ENCODE data around the gene LDB3. TPM values are rescaled to one million over a fixed set of nuclear protein-coding genes. Genes with fewer than 3 reads are reported as not detected.
"Not testable (repeated sequence)": the region's sequence is repeated elsewhere in the genome, so short reads cannot be mapped to it uniquely, and the experiment has no call there.

The LDB3 gene
- total and polyA plus RNA-seq, 4 donors: 11.0 to 132 (median 50.2) TPM

DNA sequence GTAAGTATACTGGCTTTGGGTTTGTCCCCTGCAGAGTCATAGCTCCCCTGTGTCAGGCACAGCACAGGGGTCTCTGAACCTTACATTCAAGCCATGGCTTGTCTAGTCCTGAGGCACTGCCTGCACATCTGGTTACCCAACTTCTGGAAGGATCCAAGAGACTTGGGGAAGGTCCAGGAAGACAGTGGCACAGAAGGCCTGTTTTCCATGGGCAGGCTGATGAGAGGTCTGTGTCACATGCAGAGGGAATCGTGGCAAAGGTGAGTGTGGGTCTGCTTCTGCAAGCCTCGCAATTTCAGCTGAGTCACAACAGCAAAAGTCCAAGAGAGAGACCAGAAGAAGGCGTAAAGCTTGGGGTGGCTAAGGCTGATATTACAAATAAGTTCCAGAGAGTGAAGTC lies 59.7 kb downstream of the LDB3 start:
- peaks cover 0 to 3% of the 10 kb centered on the region in 2 donors for H3K4me1 ChIP-seq (ENCODE audit: control insufficient read depth in 1 of 2, insufficient read depth in 2 of 2, low read length in 2 of 2)
- peaks cover 5% of the 10 kb centered on the region in 2 donors for H3K36me3 ChIP-seq (ENCODE audit: control insufficient read depth in 1 of 2, insufficient read depth in 2 of 2, low read length in 1 of 2)
- DNase-seq (no peak), ATAC-seq (ENCODE audit: low FRiP score) (no peak)
- 87 to 88% methylated on average over 3 of the region's 3 CpGs for WGBS, 2 donors
- H3K4me3 ChIP-seq (ENCODE audit: low read length in 2 of 2): no peak overlapping the region
- intact Hi-C loops (cut with DNase I): loop anchor here in 1 of 2 donors (5.0 kb wide), 1 partner anchor 34 kb away; no protein-coding TSS in a partner anchor
- H3K9me3 ChIP-seq (ENCODE audit: control insufficient read depth, low read length): no peaks in the 10 kb centered on the region
- no peaks in the 10 kb centered on the region for H3K27me3 ChIP-seq (ENCODE audit: control insufficient read depth in 1 of 2, insufficient read depth in 2 of 2, low read length in 1 of 2)
- H3K27ac ChIP-seq (ENCODE audit: low read depth in 1 of 2, low read length in 2 of 2): peak overlapping the region in 1 of 2 donors; percentile 55

DNA sequence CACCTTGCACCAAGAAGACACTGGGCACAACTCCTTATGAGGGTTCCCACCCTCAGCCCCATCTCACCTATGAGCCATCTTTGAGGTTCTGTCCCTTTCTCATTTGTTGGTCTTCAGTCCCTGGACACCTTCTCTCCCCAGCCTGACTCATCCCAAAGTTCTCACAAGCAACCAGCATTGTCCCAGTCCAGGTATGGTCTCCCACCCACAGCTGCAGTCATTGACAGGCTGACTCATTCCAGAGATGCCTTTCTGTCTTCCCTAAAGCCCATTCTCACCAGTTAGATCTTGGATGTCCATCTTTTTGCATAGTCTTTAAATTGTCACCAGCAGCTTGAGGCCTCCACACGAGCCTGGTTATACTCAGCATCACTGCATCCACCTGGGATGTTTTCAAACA lies 61.4 kb downstream of the LDB3 start:
- Histone ChIP-seq H3K27me3 (ENCODE audit: control insufficient read depth in 1 of 2, insufficient read depth in 2 of 2, low read length in 1 of 2) (no peaks in the 10 kb centered on the region), H3K4me1 (ENCODE audit: control insufficient read depth in 1 of 2, insufficient read depth in 2 of 2, low read length in 2 of 2) (peaks cover 5 to 6% of the 10 kb centered on the region in 2 donors), H3K36me3 (ENCODE audit: control insufficient read depth in 1 of 2, insufficient read depth in 2 of 2, low read length in 1 of 2) (peaks cover 3 to 5% of the 10 kb centered on the region in 2 donors), H3K27ac (ENCODE audit: low read depth in 1 of 2, low read length in 2 of 2) (peak overlapping the region in 1 of 2 donors; percentile 16), H3K9me3 (ENCODE audit: control insufficient read depth, low read length) (no peaks in the 10 kb centered on the region), H3K4me3 (ENCODE audit: low read length in 2 of 2) (no peak overlapping the region)
- DNase-seq (no peak), ATAC-seq (ENCODE audit: low FRiP score) (no peak)
- intact Hi-C loops (cut with DNase I): loop anchor here in 1 of 2 donors (5.0 kb wide), 1 partner anchor 33 kb away; no protein-coding TSS in a partner anchor
- 85 to 86% methylated on average over 1 of the region's 1 CpG for WGBS, 2 donors

DNA sequence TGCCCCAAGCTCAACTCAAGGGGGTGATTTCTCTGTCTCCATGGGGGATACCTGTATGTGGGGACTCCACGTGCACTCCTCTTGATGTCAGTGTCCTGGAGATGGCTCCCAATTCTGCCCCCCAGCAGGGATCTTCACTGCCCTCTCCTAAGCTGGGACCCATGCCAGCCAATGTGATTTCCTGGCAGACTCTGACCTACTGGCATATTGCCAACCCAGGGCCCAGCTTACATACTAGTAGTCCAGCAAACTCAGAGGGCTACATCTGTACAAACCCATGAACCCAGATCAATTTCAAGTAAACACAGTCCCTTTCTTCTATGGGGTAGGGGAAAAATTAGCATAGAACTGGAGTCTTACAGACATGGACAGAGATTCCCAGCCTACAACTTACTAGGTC lies 61.9 kb downstream of the LDB3 start:
- H3K9me3 ChIP-seq (ENCODE audit: control insufficient read depth, low read length): no peaks in the 10 kb centered on the region
- H3K4me3 ChIP-seq (ENCODE audit: low read length in 2 of 2): no peak overlapping the region
- peak overlapping the region; percentile 1 to 61 for H3K27ac ChIP-seq (ENCODE audit: low read depth in 1 of 2, low read length in 2 of 2)
- peaks cover 5 to 6% of the 10 kb centered on the region in 2 donors for H3K4me1 ChIP-seq (ENCODE audit: control insufficient read depth in 1 of 2, insufficient read depth in 2 of 2, low read length in 2 of 2)
- peak; percentile 23 for ATAC-seq (ENCODE audit: low FRiP score)
- H3K27me3 ChIP-seq (ENCODE audit: control insufficient read depth in 1 of 2, insufficient read depth in 2 of 2, low read length in 1 of 2): no peaks in the 10 kb centered on the region
- intact Hi-C loops (cut with DNase I): no loop called here
- 86 to 87% methylated on average over 1 of the region's 1 CpG for WGBS, 2 donors
- H3K36me3 ChIP-seq (ENCODE audit: control insufficient read depth in 1 of 2, insufficient read depth in 2 of 2, low read length in 1 of 2): peaks cover 3 to 5% of the 10 kb centered on the region in 2 donors
- DNase-seq: peak in 1 of 2 donors; percentile 63

DNA sequence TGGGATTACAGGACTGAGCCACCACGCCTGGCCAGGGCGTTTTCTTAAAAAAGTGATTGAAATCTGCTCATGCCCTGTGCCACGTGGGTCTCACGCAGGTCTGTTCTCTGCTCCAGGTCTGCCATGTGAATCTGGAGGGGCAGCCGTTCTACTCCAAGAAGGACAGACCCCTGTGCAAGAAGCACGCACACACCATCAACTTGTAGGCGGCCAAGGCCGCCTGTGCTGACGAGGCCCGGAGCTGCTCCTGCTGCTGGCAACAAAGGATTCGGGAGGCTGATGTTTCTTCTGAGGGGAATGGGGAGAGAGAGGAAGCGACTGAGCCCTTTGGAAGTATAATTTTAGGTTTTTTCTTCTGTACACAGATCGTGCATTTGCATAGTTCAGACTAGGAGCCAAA lies 64.5 kb downstream of the LDB3 start:
- H3K9me3 ChIP-seq (ENCODE audit: control insufficient read depth, low read length): no peaks in the 10 kb centered on the region
- H3K27ac ChIP-seq (ENCODE audit: low read depth in 1 of 2, low read length in 2 of 2): peak overlapping the region; percentile 98 to 99
- 8 to 13% methylated on average over 13 of the region's 13 CpGs for WGBS, 2 donors
- no peaks in the 10 kb centered on the region for H3K27me3 ChIP-seq (ENCODE audit: control insufficient read depth in 1 of 2, insufficient read depth in 2 of 2, low read length in 1 of 2)
- intact Hi-C loops (cut with DNase I): no loop called here
- no peak for DNase-seq
- peak; percentile 33 for ATAC-seq (ENCODE audit: low FRiP score)
- no peak overlapping the region for H3K4me3 ChIP-seq (ENCODE audit: low read length in 2 of 2)
- H3K36me3 ChIP-seq (ENCODE audit: control insufficient read depth in 1 of 2, insufficient read depth in 2 of 2, low read length in 1 of 2): peaks cover 3 to 5% of the 10 kb centered on the region in 2 donors
- peaks cover 5 to 6% of the 10 kb centered on the region in 2 donors for H3K4me1 ChIP-seq (ENCODE audit: control insufficient read depth in 1 of 2, insufficient read depth in 2 of 2, low read length in 2 of 2)

DNA sequence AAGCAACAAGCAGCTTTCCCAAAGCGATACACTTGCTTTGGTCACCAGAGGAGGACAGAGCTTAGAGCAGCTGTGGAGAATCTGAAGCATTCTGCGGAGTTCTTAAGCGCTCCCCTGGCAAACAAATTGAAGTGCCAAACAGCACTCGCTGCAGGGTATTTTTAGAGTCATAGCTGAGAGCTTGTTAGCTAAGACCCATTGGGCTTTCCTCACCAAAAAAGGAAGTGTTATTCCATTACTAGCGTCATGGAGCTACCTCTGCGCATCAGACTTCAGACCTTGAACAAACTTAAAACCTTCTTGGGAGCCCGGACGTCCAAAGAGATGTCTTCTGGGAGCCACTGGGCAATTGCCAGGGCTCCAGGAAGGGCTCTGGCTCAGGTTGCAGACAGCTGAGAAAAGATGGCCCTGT lies 65.0 kb downstream of the LDB3 start:
- H3K36me3 ChIP-seq (ENCODE audit: control insufficient read depth in 1 of 2, insufficient read depth in 2 of 2, low read length in 1 of 2): peaks cover 0 to 1% of the 10 kb centered on the region in 2 donors
- H3K27me3 ChIP-seq (ENCODE audit: control insufficient read depth in 1 of 2, insufficient read depth in 2 of 2, low read length in 1 of 2): no peaks in the 10 kb centered on the region
- intact Hi-C loops (cut with DNase I): no loop called here
- ATAC-seq (ENCODE audit: low FRiP score) (peak; percentile 87), DNase-seq (peak in 1 of 2 donors; percentile 59)
- WGBS, 2 donors: 4 to 8% methylated on average over 8 of the region's 8 CpGs
- H3K4me3 ChIP-seq (ENCODE audit: low read length in 2 of 2): no peak overlapping the region
- H3K9me3 ChIP-seq (ENCODE audit: control insufficient read depth, low read length): no peaks in the 10 kb centered on the region
- H3K27ac ChIP-seq (ENCODE audit: low read depth in 1 of 2, low read length in 2 of 2): peak overlapping the region; percentile 100
- H3K4me1 ChIP-seq (ENCODE audit: control insufficient read depth in 1 of 2, insufficient read depth in 2 of 2, low read length in 2 of 2): peaks cover 5 to 6% of the 10 kb centered on the region in 2 donors

DNA sequence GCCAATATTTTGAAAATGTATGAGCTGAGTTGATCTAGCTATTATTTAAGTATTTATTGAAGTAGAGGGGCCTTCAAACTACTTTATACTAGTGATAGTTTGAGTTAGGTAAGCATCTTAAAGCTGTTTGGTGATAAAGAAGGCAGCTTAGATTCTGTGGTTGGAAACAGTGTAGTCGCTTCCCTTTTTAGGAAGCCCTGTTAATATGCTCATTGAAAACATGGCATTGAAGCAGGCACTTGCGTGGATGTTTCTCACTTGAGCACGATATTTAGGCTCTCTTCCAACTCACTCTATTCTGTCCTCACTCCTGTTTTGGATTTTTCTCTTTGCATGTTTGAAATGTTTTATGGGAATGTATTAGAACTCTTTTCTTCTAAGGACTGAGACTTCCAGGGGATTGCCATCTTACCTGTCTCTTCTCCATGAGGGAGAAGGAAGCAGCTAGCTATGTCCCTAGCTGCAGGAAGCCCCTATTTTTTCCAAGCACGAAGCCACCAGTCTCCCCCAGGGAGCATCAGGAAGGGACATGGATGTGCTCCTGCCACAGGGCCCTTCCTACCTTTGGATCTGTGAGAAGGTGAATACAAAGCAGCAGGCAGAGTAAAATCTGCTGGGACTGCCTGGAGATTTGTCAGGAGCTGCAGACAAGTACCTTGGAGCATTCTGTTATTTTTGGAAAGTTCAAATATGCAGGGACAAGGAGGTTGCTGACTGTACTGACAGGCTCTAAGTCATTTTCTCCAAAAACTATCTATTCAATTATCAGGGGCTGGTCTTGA lies 66.1 kb downstream of the LDB3 start:
- ATAC-seq (ENCODE audit: low FRiP score): no peak
- Histone ChIP-seq H3K27ac (ENCODE audit: low read depth in 1 of 2, low read length in 2 of 2) (peak overlapping the region; percentile 77 to 100), H3K36me3 (ENCODE audit: control insufficient read depth in 1 of 2, insufficient read depth in 2 of 2, low read length in 1 of 2) (no peaks in the 10 kb centered on the region), H3K4me3 (ENCODE audit: low read length in 2 of 2) (no peak overlapping the region), H3K9me3 (ENCODE audit: control insufficient read depth, low read length) (no peaks in the 10 kb centered on the region), H3K27me3 (ENCODE audit: control insufficient read depth in 1 of 2, insufficient read depth in 2 of 2, low read length in 1 of 2) (no peaks in the 10 kb centered on the region), H3K4me1 (ENCODE audit: control insufficient read depth in 1 of 2, insufficient read depth in 2 of 2, low read length in 2 of 2) (peaks cover 5 to 6% of the 10 kb centered on the region in 2 donors)
- DNase-seq: no peak
- 8 to 17% methylated on average over 4 of the region's 4 CpGs for WGBS, 2 donors
- intact Hi-C loops (cut with DNase I): no loop called here

DNA sequence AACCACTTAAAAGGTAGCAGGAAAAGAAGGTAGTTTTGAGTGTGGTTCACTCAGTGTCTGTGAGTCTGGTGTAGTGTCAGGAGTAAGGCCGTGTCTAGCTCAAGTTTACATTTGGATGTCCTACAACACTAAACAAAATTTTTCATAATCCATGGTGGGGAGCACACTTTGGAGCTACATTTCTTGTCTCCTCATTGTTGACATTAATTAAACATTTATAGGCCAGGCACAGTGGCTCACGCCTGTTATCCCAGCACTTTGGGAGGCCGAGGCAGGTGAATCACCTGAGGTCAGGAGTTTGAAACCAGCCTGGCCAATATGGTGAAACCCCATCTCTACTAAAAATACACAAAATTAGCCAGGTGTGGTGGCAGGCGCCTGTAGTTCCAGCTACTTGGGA lies 67.0 kb downstream of the LDB3 start:
- ATAC-seq (ENCODE audit: low FRiP score); H3K9me3 ChIP-seq (ENCODE audit: control insufficient read depth, low read length); H3K27me3 ChIP-seq (ENCODE audit: control insufficient read depth in 1 of 2, insufficient read depth in 2 of 2, low read length in 1 of 2); H3K27ac ChIP-seq (ENCODE audit: low read depth in 1 of 2, low read length in 2 of 2); intact Hi-C loops (cut with DNase I); DNase-seq; H3K4me3 ChIP-seq (ENCODE audit: low read length in 2 of 2); H3K36me3 ChIP-seq (ENCODE audit: control insufficient read depth in 1 of 2, insufficient read depth in 2 of 2, low read length in 1 of 2); H3K4me1 ChIP-seq (ENCODE audit: control insufficient read depth in 1 of 2, insufficient read depth in 2 of 2, low read length in 2 of 2): not testable (repeated sequence)
- 93% methylated on average over 4 of the region's 4 CpGs for WGBS, 2 donors

DNA sequence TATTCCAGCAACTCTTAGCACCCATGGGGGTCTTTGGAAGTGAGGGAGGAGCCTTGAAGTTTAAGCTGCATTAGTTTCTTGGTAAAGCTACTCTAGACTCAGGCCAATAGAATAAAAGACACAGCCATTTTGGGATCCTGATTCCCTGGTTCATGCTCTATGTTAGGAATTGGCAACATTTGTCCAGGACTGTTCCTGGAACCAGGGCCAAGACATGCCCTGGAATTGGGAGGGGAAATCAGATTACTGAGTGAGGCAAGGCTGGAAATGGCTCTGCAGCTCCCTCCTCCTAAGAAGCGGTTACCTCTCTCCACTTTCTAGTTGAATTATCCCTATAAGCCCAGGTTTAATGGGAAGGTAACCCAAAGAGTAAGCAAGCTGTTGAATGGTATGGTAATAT lies 73.9 kb downstream of the LDB3 start:
- whole genome bisulfite sequencing, 2 donors: 33 to 59% methylated on average over 1 of the region's 1 CpG
- Histone ChIP-seq H3K27me3 (ENCODE audit: control insufficient read depth in 1 of 2, insufficient read depth in 2 of 2, low read length in 1 of 2) (no peaks in the 10 kb centered on the region), H3K27ac (ENCODE audit: low read depth in 1 of 2, low read length in 2 of 2) (peak overlapping the region in 1 of 2 donors; percentile 42), H3K9me3 (ENCODE audit: control insufficient read depth, low read length) (no peaks in the 10 kb centered on the region), H3K4me1 (ENCODE audit: control insufficient read depth in 1 of 2, insufficient read depth in 2 of 2, low read length in 2 of 2) (peaks cover 3 to 4% of the 10 kb centered on the region in 2 donors), H3K4me3 (ENCODE audit: low read length in 2 of 2) (no peak overlapping the region), H3K36me3 (ENCODE audit: control insufficient read depth in 1 of 2, insufficient read depth in 2 of 2, low read length in 1 of 2) (no peaks in the 10 kb centered on the region)
- intact Hi-C loops (cut with DNase I): loop anchor here in 1 of 2 donors (2.0 kb wide), 1 partner anchor 73 kb away; no protein-coding TSS in a partner anchor
- DNase-seq (no peak), ATAC-seq (ENCODE audit: low FRiP score) (no peak)

Measured in aorta (tissue), 5 donors.